Liver (tissue), 3 donors: Measurements from ENCODE around the gene BBC3.

Experiments used
- CTCF ChIP-seq: fragments of 150-350 bp; IDR thresholded peaks from 2 replicates; pipeline ENCODE4 v1.5.1; 2017; ENCODE audit warnings: improper control_type of control experiment, low read depth, low read length; ENCODE audit not compliant: missing input control
- GABPA ChIP-seq, 2 donors: IDR thresholded peaks in 1 of 2; conservative IDR thresholded peaks in 1 of 2; 2 replicates each; pipeline ENCODE4 v1.6.1; 2016; ENCODE audit warnings: antibody characterized with exemption in 2 of 2, mild to moderate bottlenecking in 1 of 2, moderate library complexity in 1 of 2
- JUND ChIP-seq, 2 donors: IDR thresholded peaks; 2 replicates each; pipeline ENCODE4 v1.6.1; 2016; ENCODE audit warnings: antibody characterized with exemption in 2 of 2
- RAD21 ChIP-seq, 2 donors: IDR thresholded peaks; 2 replicates each; pipeline ENCODE4 v1.6.1; 2016; ENCODE audit warnings: antibody characterized with exemption in 2 of 2, mild to moderate bottlenecking in 2 of 2
- RXRA ChIP-seq, 2 donors: IDR thresholded peaks; 2 replicates each; pipeline ENCODE4 v1.6.1; 2017 to 2018; ENCODE audit warnings: antibody characterized with exemption in 2 of 2, mild to moderate bottlenecking in 1 of 2
- TF ChIP-seq, protein P1 (sequence below): IDR thresholded peaks from 2 replicates; pipeline ENCODE4 v1.6.1; 2016; ENCODE audit warnings: antibody characterized with exemption
- donor health status: healthy.
- donor health status: healthy.

DNA sequence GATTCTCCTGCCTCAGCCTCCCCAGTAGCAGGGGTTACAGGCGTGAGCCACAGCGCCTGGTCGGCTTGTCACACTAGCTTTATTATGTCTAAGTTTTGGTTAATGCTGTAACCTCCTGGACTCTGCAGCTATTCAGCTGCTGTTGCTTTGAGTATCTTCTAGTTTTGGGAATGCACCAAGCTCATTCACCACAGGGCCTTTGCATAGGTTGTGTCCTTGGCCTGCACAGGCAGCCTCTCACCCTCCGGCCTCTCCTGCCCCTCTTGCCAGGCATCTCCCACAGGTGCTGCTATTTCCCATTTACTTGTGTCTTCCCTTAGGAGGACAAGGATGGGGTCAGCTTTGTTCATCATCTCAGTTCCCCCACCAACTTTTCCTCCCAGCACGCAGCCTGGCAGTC lies 23.0 kb upstream of the BBC3 start:
- no peak for TF ChIP-seq RXRA (IDR thresholded peaks at IDR 0.05)
- no peak for TF ChIP-seq RAD21 (IDR thresholded peaks at IDR 0.05)
- no peak for TF ChIP-seq JUND (IDR thresholded peaks at IDR 0.05)
- TF ChIP-seq, protein P1, sequence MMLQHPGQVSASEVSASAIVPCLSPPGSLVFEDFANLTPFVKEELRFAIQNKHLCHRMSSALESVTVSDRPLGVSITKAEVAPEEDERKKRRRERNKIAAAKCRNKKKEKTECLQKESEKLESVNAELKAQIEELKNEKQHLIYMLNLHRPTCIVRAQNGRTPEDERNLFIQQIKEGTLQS, result no peak
- no peak for TF ChIP-seq GABPA (IDR thresholded peaks at IDR 0.05 in 1 of 2, conservative IDR thresholded peaks at IDR 0.05 in 1 of 2)
- TF ChIP-seq CTCF, result no peak
